Natural killer cell (primary cell): ENCODE measurements around the gene EEFSEC. TPM values are rescaled to one million over a fixed set of nuclear protein-coding genes. Genes with fewer than 3 reads are reported as not detected.

Experiments
- ATAC-seq, 3 donors: fragments of 150-1000 bp in 2 of 3; fragments of 200-7000 bp in 1 of 3; cut with Tn5 transposase; 1 replicate in 1 of 3; 2 replicates in 2 of 3; pipeline ENCODE4 v1.10.0; 2021; ENCODE audit warnings: mild to moderate bottlenecking in 2 of 3, moderate library complexity in 2 of 3
- DNase-seq, 2 donors: peaks; one replicate each; pipeline versions ENCODE4 v3.0.0 to v3.0.0-alpha.2; 2013 to 2021; ENCODE audit warnings: mixed read lengths in 1 of 2
- H3K27ac ChIP-seq: one replicate; pipeline ENCODE4 v1.5.1; 2013; ENCODE audit warnings: mild to moderate bottlenecking, low read length
- H3K27me3 ChIP-seq: one replicate; pipeline ENCODE4 v1.6.1; 2013; ENCODE audit warnings: low read length; ENCODE audit not compliant: control insufficient read depth, insufficient read depth
- H3K36me3 ChIP-seq: one replicate; pipeline ENCODE4 v1.6.1; 2013; ENCODE audit warnings: low read length; ENCODE audit not compliant: control insufficient read depth, insufficient read depth
- H3K4me1 ChIP-seq: one replicate; pipeline ENCODE4 v1.6.1; 2013; ENCODE audit warnings: low read length; ENCODE audit not compliant: control insufficient read depth, insufficient read depth
- H3K4me3 ChIP-seq: one replicate; pipeline ENCODE4 v1.5.1; 2013; ENCODE audit warnings: low read length
- H3K9me3 ChIP-seq: one replicate; pipeline ENCODE4 v1.6.1; 2013; ENCODE audit warnings: low read length; ENCODE audit not compliant: control insufficient read depth, insufficient read depth
- H3K27ac Mint-ChIP-seq, 2 donors: one replicate each; pipeline ENCODE4 v1.8.0; 2022; ENCODE audit warnings: mild to moderate bottlenecking in 2 of 2, mixed read lengths in 2 of 2, moderate library complexity in 1 of 2
- H3K27me3 Mint-ChIP-seq, 2 donors: one replicate each; pipeline ENCODE4 v1.8.0; 2022; ENCODE audit warnings: low read depth in 2 of 2, mixed read lengths in 2 of 2
- H3K36me3 Mint-ChIP-seq: one replicate; pipeline ENCODE4 v1.8.0; 2022; ENCODE audit warnings: mixed read lengths
- H3K4me1 Mint-ChIP-seq, 2 donors: one replicate each; pipeline ENCODE4 v1.8.0; 2022; ENCODE audit warnings: mixed read lengths in 2 of 2
- H3K4me3 Mint-ChIP-seq: one replicate; pipeline ENCODE4 v1.8.0; 2022; ENCODE audit warnings: mild to moderate bottlenecking, moderate library complexity, mixed read lengths
- H3K9me3 Mint-ChIP-seq, 2 donors: one replicate each; pipeline ENCODE4 v1.8.0; 2022; ENCODE audit warnings: mixed read lengths in 2 of 2
- CTCF ChIP-seq: fragments of 200-600 bp; IDR thresholded peaks from one replicate; pipeline ENCODE4 v1.8.0; 2022; ENCODE audit warnings: antibody characterized with exemption
- WGBS: methylation state at CpG from one replicate; pipeline ENCODE4 v1.1.7; 2013; ENCODE audit warnings: missing lambda C conversion rate; ENCODE audit not compliant: insufficient coverage; 5-methylcytosine and 5-hydroxymethylcytosine counted together
- intact Hi-C: fragments of 100-400 bp; cut with micrococcal nuclease; formaldehyde crosslinking; loops from one replicate; pipeline ENCODE4 v1.14.2; 2022
- total RNA-seq, 4 donors: library from RNA; stranded (reverse); fragments of 120-200 nt in 1 of 4; gene quantifications; one replicate each; pipeline versions ENCODE4 v1.2.3 to v1.2.4, GENCODE V29; 2013 to 2022

Gene EEFSEC
- total RNA-seq, 3 donors from 2014 or later (not counting 1 experiment from before 2014, with no cell fraction given), result 16.7 to 18.9 (median 17.6) TPM

GRCh38 chr3:128419311-128419710 lies 266.0 kb downstream of the EEFSEC start:
- H3K36me3 Mint-ChIP-seq, result no peaks in the 10 kb centered on the region
- no peak for TF ChIP-seq CTCF
- H3K27me3 Mint-ChIP-seq, result no peaks in the 10 kb centered on the region
- no peak overlapping the region for H3K27ac Mint-ChIP-seq
- no peaks in the 10 kb centered on the region for H3K9me3 Mint-ChIP-seq
- WGBS, result 98% methylated on average over 4 of the region's 4 CpGs
- ATAC-seq (no peak), DNase-seq (no peak)
- Histone ChIP-seq H3K27ac (no peak overlapping the region), H3K9me3 (no peaks in the 10 kb centered on the region), H3K27me3 (no peaks in the 10 kb centered on the region), H3K4me1 (no peaks in the 10 kb centered on the region), H3K4me3 (no peak overlapping the region), H3K36me3 (no peaks in the 10 kb centered on the region)
- no peaks in the 10 kb centered on the region for H3K4me1 Mint-ChIP-seq
- intact Hi-C loops, result no loop called here
- H3K4me3 Mint-ChIP-seq, result no peak overlapping the region

DNA sequence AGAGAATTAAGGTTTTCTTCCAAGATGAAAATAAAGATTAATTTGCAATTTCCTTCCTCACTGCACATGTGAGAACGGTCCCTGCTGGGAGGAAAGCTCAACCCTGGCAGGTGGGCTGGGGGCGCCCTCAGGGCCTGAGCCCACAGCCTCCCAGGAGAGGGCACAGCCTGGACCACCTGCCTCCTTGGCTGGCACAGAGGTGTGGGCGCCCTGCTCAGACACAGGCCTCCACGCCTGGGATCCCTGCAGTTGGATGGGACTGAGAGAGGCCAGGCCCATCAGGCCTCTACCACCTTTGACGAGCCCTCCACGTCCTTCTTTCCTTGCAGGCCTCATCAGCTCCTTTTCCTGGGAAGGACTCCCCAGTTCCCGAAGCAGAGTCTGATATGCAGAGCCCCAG lies 267.0 kb downstream of the EEFSEC start:
- Mint-ChIP-seq H3K36me3 (no peaks in the 10 kb centered on the region), H3K27me3 (no peaks in the 10 kb centered on the region), H3K4me1 (no peaks in the 10 kb centered on the region), H3K4me3 (no peak overlapping the region), H3K27ac (no peak overlapping the region), H3K9me3 (no peaks in the 10 kb centered on the region)
- Histone ChIP-seq H3K27ac (no peak overlapping the region), H3K27me3 (no peaks in the 10 kb centered on the region), H3K4me1 (no peaks in the 10 kb centered on the region), H3K9me3 (no peaks in the 10 kb centered on the region), H3K36me3 (no peaks in the 10 kb centered on the region), H3K4me3 (no peak overlapping the region)
- TF ChIP-seq CTCF, result no peak
- no peak for ATAC-seq
- DNase-seq, result no peak
- WGBS, result 85% methylated on average over 7 of the region's 7 CpGs
- intact Hi-C loops, result no loop called here

DNA sequence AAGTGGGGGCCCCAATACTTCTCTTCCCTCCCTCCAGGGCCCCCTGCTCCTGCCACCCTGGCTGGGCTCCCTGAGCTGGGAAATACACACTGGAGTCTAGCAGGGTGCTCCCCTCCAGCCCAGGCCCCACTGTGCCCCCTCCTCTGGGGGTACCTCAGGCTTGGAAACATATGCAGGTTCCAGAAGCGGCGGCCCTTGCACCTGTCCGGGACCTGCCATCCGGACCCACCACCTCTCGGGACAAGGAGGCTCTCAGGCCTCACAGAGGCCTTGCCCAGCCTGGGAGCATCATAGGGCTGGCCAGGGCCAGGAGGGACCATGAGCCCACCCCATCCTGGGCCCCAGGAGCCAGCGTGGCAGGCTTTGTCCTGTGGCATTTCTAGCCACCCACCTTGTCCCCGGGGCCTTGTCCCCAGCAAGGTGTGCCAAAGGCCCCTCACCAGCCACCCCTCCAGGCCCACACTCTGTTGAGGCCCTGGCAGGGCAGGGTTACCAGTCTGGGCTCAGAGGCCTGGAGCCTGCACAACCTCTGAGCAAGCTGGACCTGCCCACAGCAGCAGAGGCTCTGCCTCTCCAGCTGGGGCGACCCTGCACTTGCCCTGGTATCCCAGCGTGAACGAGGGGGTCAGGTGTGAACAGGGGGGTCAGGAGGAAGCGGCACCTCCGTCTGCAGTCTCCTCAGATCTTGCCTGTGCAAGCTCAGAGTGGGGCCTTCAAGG lies 267.6 kb downstream of the EEFSEC start:
- Mint-ChIP-seq H3K27me3 (no peaks in the 10 kb centered on the region), H3K9me3 (no peaks in the 10 kb centered on the region), H3K36me3 (no peaks in the 10 kb centered on the region), H3K4me1 (no peaks in the 10 kb centered on the region), H3K27ac (no peak overlapping the region), H3K4me3 (no peak overlapping the region)
- WGBS, result 90% methylated on average over 12 of the region's 12 CpGs
- H3K27me3 ChIP-seq, result no peaks in the 10 kb centered on the region
- peaks cover under 1% of the 10 kb centered on the region for H3K4me1 ChIP-seq
- no peaks in the 10 kb centered on the region for H3K36me3 ChIP-seq
- H3K4me3 ChIP-seq, result no peak overlapping the region
- no peaks in the 10 kb centered on the region for H3K9me3 ChIP-seq
- H3K27ac ChIP-seq, result no peak overlapping the region
- DNase-seq (no peak), ATAC-seq (no peak)
- intact Hi-C loops, result no loop called here
- TF ChIP-seq CTCF, result no peak

DNA sequence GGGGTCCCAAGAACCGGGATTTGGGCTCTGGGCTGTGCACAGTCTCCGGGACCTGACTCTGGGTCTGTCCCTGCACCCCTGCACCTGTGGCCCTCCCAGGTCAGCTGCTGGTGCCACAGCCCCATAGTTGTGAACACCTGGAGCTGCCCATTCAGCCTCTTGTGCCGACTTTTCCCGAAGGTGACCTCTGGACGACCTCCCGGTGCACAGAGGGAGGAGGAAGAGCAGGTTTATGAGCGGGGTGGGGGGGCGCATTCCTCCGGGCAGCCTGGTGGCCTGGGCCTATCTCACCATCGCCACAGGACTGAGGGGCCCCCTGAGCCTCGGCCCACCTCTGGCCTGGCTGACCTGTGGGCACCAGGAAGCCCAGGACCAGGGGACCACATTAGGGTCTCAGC lies 268.2 kb downstream of the EEFSEC start:
- DNase-seq (no peak), ATAC-seq (no peak)
- no peak for TF ChIP-seq CTCF
- Histone ChIP-seq H3K36me3 (no peaks in the 10 kb centered on the region), H3K27ac (no peak overlapping the region), H3K27me3 (no peaks in the 10 kb centered on the region), H3K9me3 (no peaks in the 10 kb centered on the region), H3K4me3 (no peak overlapping the region), H3K4me1 (peaks cover 5% of the 10 kb centered on the region)
- Mint-ChIP-seq H3K4me1 (no peaks in the 10 kb centered on the region), H3K9me3 (no peaks in the 10 kb centered on the region), H3K4me3 (no peak overlapping the region), H3K27me3 (no peaks in the 10 kb centered on the region), H3K27ac (no peak overlapping the region), H3K36me3 (no peaks in the 10 kb centered on the region)
- 93% methylated on average over 11 of the region's 11 CpGs for WGBS
- intact Hi-C loops, result no loop called here
